Activated CD4-positive, alpha-beta T cell treated with anti-CD3 and anti-CD28 coated beads, Interleukin-2, amount 10 ng/mL, durations not matched to agents 7 days and 5 days (primary cell): ENCODE data around the gene FDXACB1. TPM values are rescaled to one million over a fixed set of nuclear protein-coding genes. Genes with fewer than 3 reads are reported as not detected.

Source experiments
- CTCF ChIA-PET: fragments of 350-600 bp; sonication (Branson Sonifier 250); formaldehyde crosslinking; loops from one replicate; lab custom pipeline; 2021; ENCODE audit warnings: antibody characterized with exemption; lab: Charles Lee
- POLR2A ChIA-PET: fragments of 350-600 bp; sonication (Branson Sonifier 250); formaldehyde crosslinking; loops from one replicate; lab custom pipeline; 2021; ENCODE audit warnings: antibody characterized with exemption; lab: Charles Lee
- DNase-seq: peaks from one replicate; pipeline ENCODE4 v3.0.0-alpha.2; 2020
- H3K27ac Mint-ChIP-seq: one replicate; pipeline ENCODE4 v1.8.0; 2021; ENCODE audit warnings: mild to moderate bottlenecking, moderate library complexity, mixed read lengths
- H3K27me3 Mint-ChIP-seq: one replicate; pipeline ENCODE4 v1.8.0; 2021; ENCODE audit warnings: mixed read lengths
- H3K36me3 Mint-ChIP-seq: one replicate; pipeline ENCODE4 v1.8.0; 2021; ENCODE audit warnings: low read depth, mixed read lengths
- H3K4me1 Mint-ChIP-seq: one replicate; pipeline ENCODE4 v1.8.0; 2021; ENCODE audit warnings: mixed read lengths
- H3K4me3 Mint-ChIP-seq: one replicate; pipeline ENCODE4 v1.8.0; 2021; ENCODE audit warnings: mild to moderate bottlenecking, moderate library complexity, mixed read lengths
- H3K9me3 Mint-ChIP-seq: one replicate; pipeline ENCODE4 v1.8.0; 2021; ENCODE audit warnings: mixed read lengths
- total RNA-seq, 2 experiments: library from RNA; stranded (reverse); gene quantifications; one replicate each; pipeline ENCODE4 v1.2.3, GENCODE V29; 2021

FDXACB1 gene
- total RNA-seq, 2 experiments from 2014 or later, result 4.2 to 5.1 TPM

DNA sequence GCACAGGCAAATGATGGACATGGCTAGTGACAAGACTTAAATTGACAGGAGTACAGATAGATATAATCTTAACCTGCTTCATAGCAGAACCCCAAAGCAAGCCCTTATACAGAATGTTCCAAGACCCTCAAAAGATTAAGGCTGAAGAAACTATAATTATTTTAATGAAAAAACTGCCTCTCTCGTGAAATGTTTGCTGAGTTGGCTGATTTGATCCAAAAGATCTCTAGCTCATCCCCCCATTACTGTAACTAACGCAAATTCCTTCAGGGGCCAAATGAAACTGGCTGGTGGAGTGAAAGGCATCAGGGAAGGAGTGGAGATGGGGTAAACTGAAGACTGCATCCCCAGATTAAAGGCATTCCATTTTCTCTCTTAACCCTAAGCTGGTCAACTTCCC, 26.9 kb downstream of the FDXACB1 start:
- Mint-ChIP-seq H3K4me1 (no peaks in the 10 kb centered on the region), H3K4me3 (no peak overlapping the region), H3K9me3 (no peaks in the 10 kb centered on the region), H3K27ac (no peak overlapping the region), H3K27me3 (no peaks in the 10 kb centered on the region), H3K36me3 (peaks cover 26% of the 10 kb centered on the region)
- POLR2A ChIA-PET, result no interaction called here
- CTCF ChIA-PET, result interaction anchor here (0.7 kb wide), 1 partner anchor 23 kb away, joined by 3 read pairs; no protein-coding TSS in a partner anchor
- DNase-seq, result no peak

DNA sequence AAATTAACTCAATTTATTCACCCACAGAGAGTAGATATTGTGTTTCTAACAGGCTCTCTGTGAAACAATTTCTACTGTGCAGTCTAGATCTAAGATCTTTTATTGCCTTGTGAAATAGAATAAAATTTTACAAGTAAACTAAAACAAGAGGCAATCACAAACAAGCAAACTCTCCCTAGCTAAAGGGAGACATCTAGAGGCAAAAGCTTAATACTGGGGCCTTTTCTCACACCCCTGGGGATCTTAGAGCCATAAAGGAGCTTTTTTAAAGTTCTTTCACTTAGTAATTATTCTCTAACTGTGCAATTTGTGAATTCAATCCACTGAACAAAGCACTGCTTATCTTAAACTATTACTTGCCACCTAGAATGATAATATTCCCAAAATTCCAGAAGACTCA, 27.3 kb downstream of the FDXACB1 start:
- no peak overlapping the region for H3K27ac Mint-ChIP-seq
- H3K27me3 Mint-ChIP-seq, result no peaks in the 10 kb centered on the region
- CTCF ChIA-PET, result no interaction called here
- H3K9me3 Mint-ChIP-seq, result no peaks in the 10 kb centered on the region
- H3K36me3 Mint-ChIP-seq, result peaks cover 26% of the 10 kb centered on the region
- H3K4me3 Mint-ChIP-seq, result no peak overlapping the region
- no peaks in the 10 kb centered on the region for H3K4me1 Mint-ChIP-seq
- POLR2A ChIA-PET, result no interaction called here
- no peak for DNase-seq

DNA sequence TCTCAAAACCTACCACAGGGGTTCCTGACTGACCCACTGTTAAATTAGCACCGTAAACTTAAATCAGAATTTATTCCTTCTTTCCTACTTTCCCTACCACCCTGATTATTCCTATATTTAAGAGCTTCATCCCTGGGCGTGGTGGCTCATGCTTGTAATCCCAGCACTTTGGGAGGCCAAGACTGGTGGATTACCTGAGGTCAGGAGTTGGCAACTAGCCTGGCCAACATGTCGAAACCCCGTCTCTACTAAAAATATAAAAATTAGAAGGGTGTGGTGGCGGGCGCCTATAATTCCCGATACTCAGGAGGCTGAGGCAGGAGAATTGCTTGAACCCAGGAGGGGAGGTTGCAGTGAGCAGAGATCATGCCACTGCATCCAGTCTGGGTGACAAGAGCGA, 27.9 kb downstream of the FDXACB1 start:
- ChIA-PET CTCF (no interaction called here), POLR2A (no interaction called here)
- Mint-ChIP-seq H3K36me3 (peaks cover 26% of the 10 kb centered on the region), H3K27me3 (no peaks in the 10 kb centered on the region), H3K27ac (no peak overlapping the region), H3K4me3 (no peak overlapping the region), H3K4me1 (no peaks in the 10 kb centered on the region), H3K9me3 (no peaks in the 10 kb centered on the region)
- DNase-seq, result no peak

DNA sequence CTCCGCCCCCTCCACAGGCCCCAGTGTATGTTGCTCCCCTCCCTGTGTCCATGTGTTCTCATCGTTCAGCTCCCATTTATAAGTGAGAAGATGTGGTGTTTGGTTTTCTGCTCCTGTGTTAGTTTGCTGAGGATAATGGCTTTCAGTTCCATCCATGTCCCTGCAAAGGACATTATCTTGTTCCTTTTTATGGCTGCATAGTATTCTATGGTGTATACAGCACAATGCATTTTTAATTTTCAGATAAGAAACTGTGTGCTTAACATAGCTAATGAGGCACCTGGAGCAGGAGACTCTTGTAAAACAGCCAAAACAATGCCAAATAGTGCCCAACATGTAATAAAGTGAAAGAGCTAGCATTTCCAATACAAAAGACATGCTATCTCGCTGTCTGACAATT, 29.3 kb downstream of the FDXACB1 start:
- H3K4me3 Mint-ChIP-seq, result no peak overlapping the region
- no peak overlapping the region for H3K27ac Mint-ChIP-seq
- H3K4me1 Mint-ChIP-seq, result no peaks in the 10 kb centered on the region
- DNase-seq, result no peak
- ChIA-PET POLR2A (interaction anchor here (0.7 kb wide), 1 partner anchor 16 kb away, joined by 3 read pairs; no protein-coding TSS in a partner anchor), CTCF (interaction anchor here (0.7 to 1.3 kb wide), 3 partner anchors 8 to 232 kb away, joined by 3 to 4 read pairs (median 3); no protein-coding TSS in a partner anchor)
- no peaks in the 10 kb centered on the region for H3K9me3 Mint-ChIP-seq
- H3K27me3 Mint-ChIP-seq, result no peaks in the 10 kb centered on the region
- peaks cover 15% of the 10 kb centered on the region for H3K36me3 Mint-ChIP-seq

DNA sequence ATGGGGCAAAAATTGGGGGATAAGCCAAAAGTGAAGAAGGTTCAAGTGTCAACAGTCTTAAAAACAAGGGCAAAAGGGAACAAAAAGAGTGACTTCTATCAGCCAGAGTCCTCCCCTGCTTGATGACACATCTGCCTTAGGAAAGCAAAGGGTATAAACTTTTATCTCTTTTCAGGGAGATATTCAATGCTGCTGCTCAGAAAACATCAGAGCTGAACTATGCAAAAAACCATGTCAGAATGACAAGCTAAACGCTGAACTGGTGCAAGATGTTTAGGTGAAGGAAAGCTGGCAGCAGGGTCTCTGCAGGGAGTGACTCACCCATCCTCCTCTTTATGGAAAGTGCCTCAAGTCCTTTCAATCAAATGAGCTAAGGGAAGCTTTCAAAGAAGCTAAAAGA, 32.3 kb downstream of the FDXACB1 start:
- H3K36me3 Mint-ChIP-seq, result peaks cover 8% of the 10 kb centered on the region
- no peaks in the 10 kb centered on the region for H3K4me1 Mint-ChIP-seq
- POLR2A ChIA-PET, result no interaction called here
- no peaks in the 10 kb centered on the region for H3K27me3 Mint-ChIP-seq
- CTCF ChIA-PET, result interaction anchor here (0.8 to 2.1 kb wide), 5 partner anchors 10 to 127 kb away, joined by 3 to 10 read pairs (median 3); partner anchors contain the start of gene ALG9
- no peak overlapping the region for H3K4me3 Mint-ChIP-seq
- no peaks in the 10 kb centered on the region for H3K9me3 Mint-ChIP-seq
- no peak overlapping the region for H3K27ac Mint-ChIP-seq
- no peak for DNase-seq

DNA sequence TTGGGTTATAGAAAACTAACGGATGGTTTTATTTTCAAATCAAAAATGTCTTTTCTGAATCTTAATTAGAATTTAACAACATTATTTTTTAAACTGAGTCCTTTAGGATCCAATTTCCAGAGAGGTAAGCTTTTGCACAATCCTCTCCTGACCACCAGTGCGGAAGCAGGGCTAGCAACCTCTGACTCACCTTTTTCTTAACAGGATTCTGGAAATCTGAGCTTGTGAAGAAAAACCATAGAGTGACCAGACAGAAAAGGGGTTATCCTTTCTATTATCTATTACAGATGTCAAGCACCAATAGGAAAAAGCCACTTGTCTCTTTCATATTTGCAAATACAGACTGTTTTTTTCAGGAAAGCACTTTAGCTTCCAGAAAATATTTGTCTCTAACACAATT, 32.9 kb downstream of the FDXACB1 start:
- POLR2A ChIA-PET, result interaction anchor here (0.6 kb wide), 1 partner anchor 177 kb away, joined by 3 read pairs; no protein-coding TSS in a partner anchor
- peaks cover 3% of the 10 kb centered on the region for H3K4me1 Mint-ChIP-seq
- H3K9me3 Mint-ChIP-seq, result no peaks in the 10 kb centered on the region
- no peak for DNase-seq
- CTCF ChIA-PET, result interaction anchor here (0.8 to 2.1 kb wide), 5 partner anchors 11 to 126 kb away, joined by 3 to 10 read pairs (median 3); partner anchors contain the start of gene ALG9
- H3K36me3 Mint-ChIP-seq, result peaks cover 11% of the 10 kb centered on the region
- H3K27ac Mint-ChIP-seq, result no peak overlapping the region
- H3K4me3 Mint-ChIP-seq, result no peak overlapping the region
- H3K27me3 Mint-ChIP-seq, result no peaks in the 10 kb centered on the region

DNA sequence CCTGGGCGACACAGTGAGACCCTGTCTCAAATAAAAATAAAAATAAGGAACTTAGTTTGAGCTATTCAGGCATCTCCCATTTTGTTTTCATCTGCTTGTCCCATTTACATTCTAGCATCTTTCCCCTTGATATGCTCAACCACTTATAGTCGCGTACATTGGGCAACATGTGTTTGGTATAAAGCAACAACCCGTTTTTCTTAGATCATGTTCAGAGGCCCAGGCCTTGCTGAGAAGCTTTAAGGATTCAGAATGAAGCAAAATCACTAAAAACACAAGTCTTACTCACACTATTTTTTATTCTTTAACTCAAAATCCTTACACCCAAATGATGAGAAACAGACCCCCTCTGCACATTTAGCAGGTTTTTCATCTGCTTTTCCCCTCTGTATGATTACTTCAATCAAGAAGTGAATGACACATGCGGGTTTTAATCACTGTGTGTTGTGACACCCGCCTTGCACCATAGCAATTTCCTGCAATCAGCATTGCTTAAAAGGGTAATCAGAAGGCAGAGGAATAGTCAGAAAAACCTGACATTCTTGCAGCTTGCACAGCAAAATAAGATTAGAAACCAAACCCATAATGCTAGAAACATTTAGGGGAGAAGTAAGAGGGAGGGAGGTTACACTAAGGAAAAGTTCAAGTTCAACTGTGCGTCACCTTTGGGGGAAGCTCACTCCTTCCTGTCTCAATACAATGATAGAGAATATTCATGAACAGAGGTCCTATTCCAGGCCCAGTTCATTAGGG, 33.5 kb downstream of the FDXACB1 start:
- no peak overlapping the region for H3K27ac Mint-ChIP-seq
- no peak overlapping the region for H3K4me3 Mint-ChIP-seq
- peaks cover 4% of the 10 kb centered on the region for H3K4me1 Mint-ChIP-seq
- no peak for DNase-seq
- H3K27me3 Mint-ChIP-seq, result no peaks in the 10 kb centered on the region
- H3K9me3 Mint-ChIP-seq, result no peaks in the 10 kb centered on the region
- peaks cover 13% of the 10 kb centered on the region for H3K36me3 Mint-ChIP-seq
- POLR2A ChIA-PET, result interaction anchor here (0.6 kb wide), 1 partner anchor 177 kb away, joined by 3 read pairs; no protein-coding TSS in a partner anchor
- CTCF ChIA-PET, result interaction anchor here (0.6 to 2.1 kb wide), 7 partner anchors 11 to 126 kb away, joined by 3 to 10 read pairs (median 3); partner anchors contain the start of gene ALG9

DNA sequence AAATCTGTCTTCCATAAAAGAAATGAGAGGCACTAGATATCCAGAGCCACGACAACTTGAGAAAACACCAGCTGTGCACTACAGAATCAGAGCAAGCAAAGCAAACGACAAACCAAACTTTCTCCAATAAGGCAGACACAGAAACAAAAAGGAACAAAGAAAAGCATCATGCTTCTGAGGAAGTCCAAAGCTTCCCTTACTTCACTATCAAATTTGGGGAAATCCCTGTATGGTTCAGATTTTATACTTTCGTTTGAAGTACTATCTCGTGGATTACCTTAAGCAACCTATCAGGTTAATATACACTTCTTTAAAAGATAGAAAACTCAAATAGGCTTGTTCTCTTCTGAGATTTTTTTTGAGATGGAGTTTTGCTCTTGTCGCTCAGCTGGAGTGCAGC, 35.3 kb downstream of the FDXACB1 start:
- ChIA-PET POLR2A (no interaction called here), CTCF (interaction anchor here (2.9 kb wide), 1 partner anchor 10 kb away, joined by 10 read pairs; no protein-coding TSS in a partner anchor)
- DNase-seq, result no peak
- no peak overlapping the region for H3K4me3 Mint-ChIP-seq
- H3K36me3 Mint-ChIP-seq, result peaks cover 9% of the 10 kb centered on the region
- H3K4me1 Mint-ChIP-seq, result peaks cover 4% of the 10 kb centered on the region
- H3K27ac Mint-ChIP-seq, result no peak overlapping the region
- no peaks in the 10 kb centered on the region for H3K9me3 Mint-ChIP-seq
- no peaks in the 10 kb centered on the region for H3K27me3 Mint-ChIP-seq

DNA sequence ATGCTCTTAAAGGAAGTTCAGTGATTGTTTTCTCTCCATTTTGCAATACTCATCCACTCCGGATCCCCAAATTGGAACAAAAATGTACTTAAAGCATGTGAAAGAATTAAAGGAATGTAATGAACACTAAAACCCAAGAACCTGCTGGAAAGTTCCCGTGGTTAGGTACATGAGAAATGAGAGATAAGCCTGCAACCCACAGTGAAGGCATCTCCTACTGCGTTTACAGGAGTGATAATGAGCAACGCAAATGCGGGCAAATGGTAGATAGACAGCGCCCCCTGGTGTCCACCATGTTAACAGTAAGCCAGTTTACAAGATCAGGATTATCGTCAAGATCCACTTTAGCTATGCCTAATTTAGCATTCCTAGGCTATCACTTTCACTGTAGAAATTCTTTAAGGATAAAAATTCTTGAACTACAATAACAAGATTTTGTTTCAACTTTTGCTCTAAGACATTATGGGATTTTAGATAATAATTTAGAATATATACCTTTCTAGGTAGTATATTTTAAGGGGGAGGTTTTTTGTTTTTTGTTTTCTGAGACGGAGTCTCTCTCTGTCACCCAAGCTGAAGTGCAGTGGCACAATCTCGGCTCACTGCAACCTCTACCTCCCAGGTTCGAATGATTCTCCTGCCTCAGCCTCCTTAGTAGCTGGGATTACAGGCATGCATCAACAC, 37.5 kb downstream of the FDXACB1 start:
- H3K27ac Mint-ChIP-seq, result no peak overlapping the region
- peaks cover 11% of the 10 kb centered on the region for H3K4me1 Mint-ChIP-seq
- DNase-seq, result peak; percentile 88
- H3K4me3 Mint-ChIP-seq, result no peak overlapping the region
- H3K27me3 Mint-ChIP-seq, result no peaks in the 10 kb centered on the region
- no peaks in the 10 kb centered on the region for H3K9me3 Mint-ChIP-seq
- ChIA-PET POLR2A (interaction anchor here (0.6 kb wide), 1 partner anchor 72 kb away, joined by 3 read pairs; no protein-coding TSS in a partner anchor), CTCF (interaction anchor here (0.6 to 2.9 kb wide), 7 partner anchors 7 to 74 kb away, joined by 3 to 10 read pairs (median 4); partner anchors contain the start of gene ALG9)
- H3K36me3 Mint-ChIP-seq, result peaks cover 12% of the 10 kb centered on the region

DNA sequence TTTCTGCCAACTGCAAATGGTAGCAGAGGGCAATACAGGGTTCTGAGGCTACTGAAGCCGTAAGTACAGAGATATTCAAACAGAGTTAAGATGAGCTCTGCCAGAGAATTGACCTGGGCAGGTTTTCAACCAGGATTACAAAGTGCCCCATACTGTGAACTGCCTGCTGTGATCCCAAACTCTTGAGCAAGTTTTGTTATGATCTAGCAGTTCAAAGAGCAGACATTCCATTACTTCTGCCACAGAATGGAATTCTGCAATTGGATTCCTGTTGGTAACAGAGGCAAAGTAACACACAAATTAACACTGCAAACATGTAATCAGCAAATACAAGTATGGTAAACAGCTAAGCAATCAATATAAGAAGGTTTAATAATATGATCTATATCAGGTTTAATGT, 38.8 kb downstream of the FDXACB1 start:
- H3K9me3 Mint-ChIP-seq, result no peaks in the 10 kb centered on the region
- no peak overlapping the region for H3K4me3 Mint-ChIP-seq
- no peak for DNase-seq
- peaks cover 15% of the 10 kb centered on the region for H3K4me1 Mint-ChIP-seq
- CTCF ChIA-PET, result no interaction called here
- peaks cover 20% of the 10 kb centered on the region for H3K36me3 Mint-ChIP-seq
- POLR2A ChIA-PET, result no interaction called here
- no peak overlapping the region for H3K27ac Mint-ChIP-seq
- no peaks in the 10 kb centered on the region for H3K27me3 Mint-ChIP-seq

DNA sequence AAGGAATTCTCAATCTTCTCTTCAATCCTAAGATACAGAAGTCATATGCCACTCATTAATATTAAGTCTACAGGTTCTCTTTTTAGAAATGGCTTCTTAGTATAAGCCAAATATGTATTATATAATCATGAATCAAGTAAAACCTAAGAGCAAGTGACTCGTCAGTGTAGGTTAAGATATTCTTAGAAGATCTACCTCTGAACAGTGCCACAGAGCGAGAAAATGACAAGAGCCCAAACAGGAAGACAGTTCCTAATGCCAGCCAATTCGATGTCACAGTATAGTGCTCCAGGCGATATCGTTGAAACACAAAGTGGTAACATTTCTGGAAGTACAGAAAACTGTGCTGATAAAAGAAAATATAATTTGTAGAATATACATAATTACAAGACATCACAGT, 40.9 kb downstream of the FDXACB1 start:
- POLR2A ChIA-PET, result no interaction called here
- Mint-ChIP-seq H3K9me3 (no peaks in the 10 kb centered on the region), H3K27ac (no peak overlapping the region), H3K36me3 (peaks cover 20% of the 10 kb centered on the region), H3K4me1 (peaks cover 15% of the 10 kb centered on the region), H3K4me3 (no peak overlapping the region), H3K27me3 (no peaks in the 10 kb centered on the region)
- CTCF ChIA-PET, result no interaction called here
- DNase-seq, result no peak

DNA sequence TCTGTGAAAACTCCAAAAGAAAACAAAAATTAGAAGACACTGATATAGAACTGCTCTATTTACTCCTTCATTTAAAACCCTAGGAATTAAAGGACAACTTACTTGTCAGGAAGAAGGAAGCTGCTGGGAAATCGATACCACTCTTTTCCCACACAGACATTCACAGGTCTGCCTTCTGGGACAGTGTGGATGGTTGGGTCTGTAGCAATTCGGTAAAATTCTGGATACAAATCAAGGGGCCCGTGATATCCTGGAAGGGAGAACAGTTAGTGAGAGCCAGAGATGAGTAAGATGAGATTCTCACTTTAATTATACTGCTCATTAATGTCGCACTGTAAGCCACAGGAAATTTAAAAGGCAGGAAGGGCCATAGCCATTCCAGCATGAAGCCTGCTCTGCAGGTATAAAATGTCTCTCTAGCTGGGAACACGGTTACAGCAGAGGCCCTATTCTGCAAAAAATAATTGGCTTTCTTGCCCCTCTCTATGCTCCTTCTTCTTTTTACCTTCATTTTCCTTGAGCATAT, 41.5 kb downstream of the FDXACB1 start:
- no peak for DNase-seq
- Mint-ChIP-seq H3K4me3 (no peak overlapping the region), H3K36me3 (peaks cover 20% of the 10 kb centered on the region), H3K4me1 (peaks cover 15% of the 10 kb centered on the region), H3K9me3 (no peaks in the 10 kb centered on the region), H3K27me3 (no peaks in the 10 kb centered on the region), H3K27ac (peak overlapping the region; percentile 61)
- CTCF ChIA-PET, result no interaction called here
- POLR2A ChIA-PET, result no interaction called here
